ENCODE measurements around the gene THRSP.

- TF ChIP-seq CTCF (conservative IDR thresholded peaks at IDR 0.05 in 1 of 2, IDR thresholded peaks at IDR 0.05 in 1 of 2; ENCODE audit: low read depth in 1 of 2, low read length in 2 of 2) (no peak), EZH2 (IDR thresholded peaks at IDR 0.05; ENCODE audit: low read length, missing control alignments) (no peak)
Observed at GRCh38 chr11:78032090-78032489, 31.6 kb upstream of the THRSP start.

Measured in fibroblast of lung (primary cell).